Measurements from ENCODE around the gene QPCTL.

- TF ChIP-seq CTCF (conservative IDR thresholded peaks at IDR 0.05 in 1 of 2, IDR thresholded peaks at IDR 0.05 in 1 of 2; ENCODE audit: extremely low read depth in 1 of 2, insufficient read depth in 1 of 2, low read depth in 1 of 2, low read length in 2 of 2): no peak
- no peak for TF ChIP-seq EZH2 (IDR thresholded peaks at IDR 0.05; ENCODE audit: borderline replicate concordance, low read length)
Measured at GRCh38 chr19:45664575-45664974, 27.9 kb upstream of the QPCTL start.
